Nephron progenitor cell (in vitro differentiated cells): ENCODE results near the gene SYT2.

Experiments used
- DNase-seq: peaks from one replicate; pipeline ENCODE4 v3.0.0; 2021
- H3K27ac Mint-ChIP-seq: 2 replicates; pipeline ENCODE4 v1.8.0; 2021; ENCODE audit warnings: mild to moderate bottlenecking, moderate library complexity, mixed read lengths
- H3K27me3 Mint-ChIP-seq: 2 replicates; pipeline ENCODE4 v1.8.0; 2021; ENCODE audit warnings: mild to moderate bottlenecking, low read depth, mixed read lengths; ENCODE audit not compliant: poor library complexity
- H3K36me3 Mint-ChIP-seq: 2 replicates; pipeline ENCODE4 v1.8.0; 2021; ENCODE audit warnings: low read depth, mixed read lengths
- H3K4me1 Mint-ChIP-seq: 2 replicates; pipeline ENCODE4 v1.8.0; 2021; ENCODE audit warnings: mixed read lengths
- H3K4me3 Mint-ChIP-seq: 2 replicates; pipeline ENCODE4 v1.8.0; 2021; ENCODE audit warnings: mild to moderate bottlenecking, moderate library complexity, mixed read lengths
- H3K9me3 Mint-ChIP-seq: 2 replicates; pipeline ENCODE4 v1.8.0; 2021; ENCODE audit warnings: mild to moderate bottlenecking, moderate library complexity, mixed read lengths
- TF ChIP-seq, protein P1 (sequence below): fragments of 200-600 bp; sonication (generic); IDR thresholded peaks from 2 replicates; pipeline ENCODE4 v1.5.0; 2021; ENCODE audit warnings: antibody characterized with exemption

The SYT2 gene

GRCh38 chr1:202577381-202577780 is 132.9 kb downstream of the SYT2 start:
- H3K27me3 Mint-ChIP-seq: peaks cover 7% of the 10 kb centered on the region
- H3K27ac Mint-ChIP-seq: no peak overlapping the region
- H3K4me3 Mint-ChIP-seq: no peak overlapping the region
- H3K9me3 Mint-ChIP-seq: no peaks in the 10 kb centered on the region
- no peak for DNase-seq
- H3K36me3 Mint-ChIP-seq: peaks cover 12% of the 10 kb centered on the region
- TF ChIP-seq, protein P1, sequence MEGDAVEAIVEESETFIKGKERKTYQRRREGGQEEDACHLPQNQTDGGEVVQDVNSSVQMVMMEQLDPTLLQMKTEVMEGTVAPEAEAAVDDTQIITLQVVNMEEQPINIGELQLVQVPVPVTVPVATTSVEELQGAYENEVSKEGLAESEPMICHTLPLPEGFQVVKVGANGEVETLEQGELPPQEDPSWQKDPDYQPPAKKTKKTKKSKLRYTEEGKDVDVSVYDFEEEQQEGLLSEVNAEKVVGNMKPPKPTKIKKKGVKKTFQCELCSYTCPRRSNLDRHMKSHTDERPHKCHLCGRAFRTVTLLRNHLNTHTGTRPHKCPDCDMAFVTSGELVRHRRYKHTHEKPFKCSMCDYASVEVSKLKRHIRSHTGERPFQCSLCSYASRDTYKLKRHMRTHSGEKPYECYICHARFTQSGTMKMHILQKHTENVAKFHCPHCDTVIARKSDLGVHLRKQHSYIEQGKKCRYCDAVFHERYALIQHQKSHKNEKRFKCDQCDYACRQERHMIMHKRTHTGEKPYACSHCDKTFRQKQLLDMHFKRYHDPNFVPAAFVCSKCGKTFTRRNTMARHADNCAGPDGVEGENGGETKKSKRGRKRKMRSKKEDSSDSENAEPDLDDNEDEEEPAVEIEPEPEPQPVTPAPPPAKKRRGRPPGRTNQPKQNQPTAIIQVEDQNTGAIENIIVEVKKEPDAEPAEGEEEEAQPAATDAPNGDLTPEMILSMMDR: no peak
- H3K4me1 Mint-ChIP-seq: peaks cover 59% of the 10 kb centered on the region

DNA sequence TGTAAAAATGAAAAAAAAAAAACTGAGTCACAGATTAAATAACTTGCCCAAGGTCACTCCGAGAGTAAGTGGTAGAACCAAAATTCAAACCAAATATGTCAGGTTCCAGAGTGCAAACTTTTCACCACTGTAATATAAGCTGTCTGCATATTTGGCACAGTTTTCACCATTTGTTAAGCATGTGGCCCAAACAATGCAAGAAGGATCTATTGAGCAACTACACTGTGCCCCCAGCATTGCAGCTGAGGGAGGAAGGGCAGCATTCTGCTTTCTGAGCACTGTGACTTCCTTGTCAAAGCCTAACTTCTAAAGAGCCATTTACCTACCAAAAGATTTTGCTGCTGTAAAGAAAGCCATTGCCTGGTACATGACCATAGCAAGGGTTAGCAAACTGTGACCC is 133.4 kb downstream of the SYT2 start:
- Mint-ChIP-seq H3K36me3 (peaks cover 12% of the 10 kb centered on the region), H3K4me1 (peaks cover 53% of the 10 kb centered on the region), H3K27ac (no peak overlapping the region), H3K4me3 (no peak overlapping the region), H3K9me3 (no peaks in the 10 kb centered on the region), H3K27me3 (peaks cover 7% of the 10 kb centered on the region)
- DNase-seq: no peak
- TF ChIP-seq, protein P1: no peak

GRCh38 chr1:202575918-202576653 is 134.2 kb downstream of the SYT2 start:
- TF ChIP-seq, protein P1: no peak
- H3K36me3 Mint-ChIP-seq: peaks cover 6% of the 10 kb centered on the region
- H3K27me3 Mint-ChIP-seq: peaks cover 7% of the 10 kb centered on the region
- H3K27ac Mint-ChIP-seq: no peak overlapping the region
- no peak for DNase-seq
- no peak overlapping the region for H3K4me3 Mint-ChIP-seq
- H3K9me3 Mint-ChIP-seq: no peaks in the 10 kb centered on the region
- peaks cover 50% of the 10 kb centered on the region for H3K4me1 Mint-ChIP-seq

DNA sequence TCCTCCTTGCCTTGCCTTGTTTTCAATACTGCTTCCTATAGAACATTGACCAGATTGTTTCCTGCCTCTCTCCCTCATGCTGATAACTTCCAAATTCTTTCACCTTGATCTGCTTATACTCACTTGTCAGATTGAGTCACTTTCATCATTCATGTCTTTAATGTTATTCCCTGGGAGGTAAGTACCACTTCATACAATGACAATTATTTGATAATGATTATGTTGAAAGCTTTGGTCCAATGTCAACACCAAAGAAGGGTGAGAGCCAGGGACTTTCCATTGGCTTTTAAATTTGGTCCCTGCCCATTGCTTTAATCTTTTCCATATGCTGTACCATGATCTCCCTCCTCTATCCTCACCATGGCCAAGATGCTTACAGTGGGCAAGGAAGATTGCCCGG is 137.4 kb downstream of the SYT2 start:
- TF ChIP-seq, protein P1: no peak
- H3K4me1 Mint-ChIP-seq: peaks cover 31% of the 10 kb centered on the region
- no peak overlapping the region for H3K4me3 Mint-ChIP-seq

DNA sequence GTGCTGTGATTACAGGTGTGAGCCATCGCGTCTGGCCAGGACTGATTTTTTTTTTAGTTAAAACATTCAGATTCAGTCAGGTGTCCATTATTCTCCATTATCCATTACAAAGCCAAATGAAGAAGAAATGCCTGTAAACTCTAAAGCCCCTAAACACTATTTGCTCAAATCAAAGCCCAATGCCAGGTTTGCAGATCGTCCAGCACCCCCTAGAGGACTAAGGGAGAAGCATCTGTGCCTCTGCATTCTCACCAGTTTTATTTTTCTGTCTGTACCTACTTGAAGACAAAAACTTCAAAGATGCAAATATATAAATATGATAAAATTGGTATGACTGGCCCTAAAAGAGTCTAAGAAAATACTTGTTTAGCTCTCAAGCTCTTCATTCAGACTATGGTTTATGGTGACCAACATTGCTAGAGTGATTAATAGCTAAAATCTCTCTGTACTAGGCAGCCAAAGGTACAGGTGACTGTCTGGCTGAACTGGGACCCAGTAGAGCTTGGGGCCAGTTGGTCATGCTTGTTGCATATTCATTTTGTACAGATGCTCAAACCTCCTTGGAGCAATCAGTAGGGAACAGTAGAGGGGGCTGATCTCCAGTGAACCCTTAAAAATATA is 138.4 kb downstream of the SYT2 start:
- Mint-ChIP-seq H3K9me3 (no peaks in the 10 kb centered on the region), H3K4me3 (no peak overlapping the region), H3K4me1 (peaks cover 29% of the 10 kb centered on the region), H3K36me3 (no peaks in the 10 kb centered on the region), H3K27me3 (peaks cover 3% of the 10 kb centered on the region), H3K27ac (no peak overlapping the region)
- no peak for DNase-seq
- TF ChIP-seq, protein P1: peak; percentile 70

More for the DNA sequence above, 137.4 kb downstream of the SYT2 start:
- no peak for DNase-seq
- Mint-ChIP-seq H3K9me3 (no peaks in the 10 kb centered on the region), H3K36me3 (no peaks in the 10 kb centered on the region), H3K27me3 (peaks cover 6% of the 10 kb centered on the region), H3K27ac (no peak overlapping the region)
